Activated naive CD8-positive, alpha-beta T cell treated with anti-CD3 and anti-CD28 coated beads, Interleukin-2, amount 50 U/mL, for 16 hours (primary cell): ENCODE data around the gene SELENBP1.
"Not testable (repeated sequence)": the region's sequence is repeated elsewhere in the genome, so short reads cannot be mapped to it uniquely, and the experiment has no call there.

Source experiments
- DNase-seq: peaks from one replicate; pipeline ENCODE4 v3.0.0-alpha.2; 2020; ENCODE audit warnings: low read depth, low spot score

Gene SELENBP1

GRCh38 chr1:151377150-151377884 is 4.8 kb upstream of the SELENBP1 start:
- DNase-seq: no peak

GRCh38 chr1:151373196-151373595 is 691 bp upstream of the SELENBP1 start:
- DNase-seq: no peak

GRCh38 chr1:151371370-151372057 is 991 bp downstream of the SELENBP1 start:
- no peak for DNase-seq

GRCh38 chr1:151370211-151370911 is 2.1 kb downstream of the SELENBP1 start:
- DNase-seq: no peak

GRCh38 chr1:151369621-151370048 is 2.9 kb downstream of the SELENBP1 start:
- DNase-seq: no peak

- DNase-seq: no peak
Observed at GRCh38 chr1:151369302-151369610, 3.2 kb downstream of the SELENBP1 start.

- no peak for DNase-seq
Observed at GRCh38 chr1:151368393-151369301, 3.9 kb downstream of the SELENBP1 start.

- DNase-seq: no peak
Observed at GRCh38 chr1:151367658-151368392, 4.7 kb downstream of the SELENBP1 start.

- no peak for DNase-seq
Observed at GRCh38 chr1:151364996-151365395, 7.5 kb downstream of the SELENBP1 start.

- no peak for DNase-seq
Observed at GRCh38 chr1:151362308-151363155, 10.0 kb downstream of the SELENBP1 start.

- DNase-seq: no peak
Observed at GRCh38 chr1:151361883-151362282, 10.6 kb downstream of the SELENBP1 start.

GRCh38 chr1:151356696-151357095 is 15.8 kb downstream of the SELENBP1 start:
- no peak for DNase-seq

GRCh38 chr1:151352021-151352718 is 20.3 kb downstream of the SELENBP1 start:
- DNase-seq: no peak

- not testable (repeated sequence) for DNase-seq
Observed at GRCh38 chr1:151350323-151350722, 22.2 kb downstream of the SELENBP1 start.

GRCh38 chr1:151347523-151348246 is 24.8 kb downstream of the SELENBP1 start:
- no peak for DNase-seq

- DNase-seq: peak; percentile 85
Observed at GRCh38 chr1:151346769-151347522, 25.6 kb downstream of the SELENBP1 start, which contains the start of gene RFX5. Gene RFX5, minus strand, starts transcription at chr1:151347252. Its CDS starts 932 bp downstream, at chr1:151346320.

- DNase-seq: no peak
Observed at GRCh38 chr1:151346082-151346768, 26.3 kb downstream of the SELENBP1 start.
